ENCODE results near the gene AFF3. TPM values are rescaled to one million over a fixed set of nuclear protein-coding genes. Genes with fewer than 3 reads are reported as not detected.

Gene AFF3
- polyA plus RNA-seq, 1 donor (not counting 4 experiments of a cell fraction or from before 2014, with no cell fraction given): not detected

- FAIRE-seq: no peak
- dilution Hi-C loops (cut with MboI; ENCODE audit: extremely low pct_ligation_motif_present, low sequenced_read_pairs): no loop called here
Observed at GRCh38 chr2:99598441-99598840, 543.9 kb downstream of the AFF3 start.

GRCh38 chr2:99597616-99598015, 544.8 kb downstream of the AFF3 start:
- H3K9me3 ChIP-seq (ENCODE audit: control insufficient read depth, low read depth, low read length): no peaks in the 10 kb centered on the region
- no peaks in the 10 kb centered on the region for H3K36me3 ChIP-seq (ENCODE audit: control insufficient read depth in 2 of 2, extremely low read depth in 1 of 2, insufficient read depth in 2 of 2, low read length in 2 of 2)
- no peaks in the 10 kb centered on the region for H3K4me1 ChIP-seq (ENCODE audit: control insufficient read depth, extremely low read depth, insufficient read depth, low read length)
- DNase-seq (ENCODE audit: low read depth, low spot score): no peak
- TF ChIP-seq EZH2 (IDR thresholded peaks at IDR 0.05; ENCODE audit: low read length) (no peak), CTCF (optimal IDR thresholded peaks at IDR 0.05 in 1 of 3, IDR thresholded peaks at IDR 0.05 in 1 of 3, conservative IDR thresholded peaks at IDR 0.05 in 1 of 3; ENCODE audit: extremely low read depth in 1 of 3, insufficient read depth in 2 of 3, low read length in 3 of 3) (no peak)
- peaks cover 29% of the 10 kb centered on the region for H3K27me3 ChIP-seq (ENCODE audit: control insufficient read depth, extremely low read depth, insufficient read depth, low read length)
- no peak overlapping the region for H3K27ac ChIP-seq (ENCODE audit: control insufficient read depth, insufficient read depth, low read length)
- no peak overlapping the region for H2AFZ ChIP-seq (ENCODE audit: control insufficient read depth, low read length)
- H3K79me2 ChIP-seq (ENCODE audit: control insufficient read depth, insufficient read depth, low read length): no peaks in the 10 kb centered on the region
- H3K4me3 ChIP-seq (ENCODE audit: control insufficient read depth in 2 of 3, extremely low read depth in 1 of 3, insufficient read depth in 2 of 3, low read depth in 1 of 3, low read length in 3 of 3): no peak overlapping the region
- H3K4me2 ChIP-seq (ENCODE audit: control insufficient read depth, extremely low read depth, insufficient read depth, low read depth, low read length): no peak overlapping the region
- dilution Hi-C loops (cut with MboI; ENCODE audit: extremely low pct_ligation_motif_present, low sequenced_read_pairs): no loop called here
- H3K9me1 ChIP-seq (ENCODE audit: control insufficient read depth, extremely low read depth, insufficient read depth, low read length): no peaks in the 10 kb centered on the region
- no peak overlapping the region for H3K9ac ChIP-seq (ENCODE audit: control insufficient read depth, extremely low read depth, insufficient read depth, low read length)
- no peaks in the 10 kb centered on the region for H4K20me1 ChIP-seq (ENCODE audit: control insufficient read depth, extremely low read depth, insufficient read depth, low read length)
- no peak for FAIRE-seq

More at GRCh38 chr2:99598441-99598840, 543.9 kb downstream of the AFF3 start:
- DNase-seq (ENCODE audit: low read depth, low spot score): no peak
- no peaks in the 10 kb centered on the region for H3K9me3 ChIP-seq (ENCODE audit: control insufficient read depth, low read depth, low read length)
- no peaks in the 10 kb centered on the region for H3K36me3 ChIP-seq (ENCODE audit: control insufficient read depth in 2 of 2, extremely low read depth in 1 of 2, insufficient read depth in 2 of 2, low read length in 2 of 2)
- no peaks in the 10 kb centered on the region for H4K20me1 ChIP-seq (ENCODE audit: control insufficient read depth, extremely low read depth, insufficient read depth, low read length)
- H3K27ac ChIP-seq (ENCODE audit: control insufficient read depth, insufficient read depth, low read length): no peak overlapping the region
- no peak overlapping the region for H2AFZ ChIP-seq (ENCODE audit: control insufficient read depth, low read length)
- H3K4me1 ChIP-seq (ENCODE audit: control insufficient read depth, extremely low read depth, insufficient read depth, low read length): no peaks in the 10 kb centered on the region
- H3K9me1 ChIP-seq (ENCODE audit: control insufficient read depth, extremely low read depth, insufficient read depth, low read length): no peaks in the 10 kb centered on the region
- no peak overlapping the region for H3K4me3 ChIP-seq (ENCODE audit: control insufficient read depth in 2 of 3, extremely low read depth in 1 of 3, insufficient read depth in 2 of 3, low read depth in 1 of 3, low read length in 3 of 3)
- no peak for TF ChIP-seq EZH2 (IDR thresholded peaks at IDR 0.05; ENCODE audit: low read length)
- no peak overlapping the region for H3K9ac ChIP-seq (ENCODE audit: control insufficient read depth, extremely low read depth, insufficient read depth, low read length)
- peaks cover 31% of the 10 kb centered on the region for H3K27me3 ChIP-seq (ENCODE audit: control insufficient read depth, extremely low read depth, insufficient read depth, low read length)
- no peak overlapping the region for H3K4me2 ChIP-seq (ENCODE audit: control insufficient read depth, extremely low read depth, insufficient read depth, low read depth, low read length)
- H3K79me2 ChIP-seq (ENCODE audit: control insufficient read depth, insufficient read depth, low read length): no peaks in the 10 kb centered on the region

- TF ChIP-seq CTCF (optimal IDR thresholded peaks at IDR 0.05 in 1 of 3, IDR thresholded peaks at IDR 0.05 in 1 of 3, conservative IDR thresholded peaks at IDR 0.05 in 1 of 3; ENCODE audit: extremely low read depth in 1 of 3, insufficient read depth in 2 of 3, low read length in 3 of 3) (no peak), EZH2 (IDR thresholded peaks at IDR 0.05; ENCODE audit: low read length) (no peak)
- Histone ChIP-seq H3K9ac (ENCODE audit: control insufficient read depth, extremely low read depth, insufficient read depth, low read length) (no peak overlapping the region), H3K4me3 (ENCODE audit: control insufficient read depth in 2 of 3, extremely low read depth in 1 of 3, insufficient read depth in 2 of 3, low read depth in 1 of 3, low read length in 3 of 3) (no peak overlapping the region), H3K36me3 (ENCODE audit: control insufficient read depth in 2 of 2, extremely low read depth in 1 of 2, insufficient read depth in 2 of 2, low read length in 2 of 2) (no peaks in the 10 kb centered on the region), H3K9me3 (ENCODE audit: control insufficient read depth, low read depth, low read length) (no peaks in the 10 kb centered on the region), H3K79me2 (ENCODE audit: control insufficient read depth, insufficient read depth, low read length) (no peaks in the 10 kb centered on the region), H3K27me3 (ENCODE audit: control insufficient read depth, extremely low read depth, insufficient read depth, low read length) (peaks cover 12% of the 10 kb centered on the region), H3K4me1 (ENCODE audit: control insufficient read depth, extremely low read depth, insufficient read depth, low read length) (no peaks in the 10 kb centered on the region), H3K27ac (ENCODE audit: control insufficient read depth, insufficient read depth, low read length) (no peak overlapping the region), H4K20me1 (ENCODE audit: control insufficient read depth, extremely low read depth, insufficient read depth, low read length) (no peaks in the 10 kb centered on the region), H2AFZ (ENCODE audit: control insufficient read depth, low read length) (no peak overlapping the region), H3K4me2 (ENCODE audit: control insufficient read depth, extremely low read depth, insufficient read depth, low read depth, low read length) (no peak overlapping the region), H3K9me1 (ENCODE audit: control insufficient read depth, extremely low read depth, insufficient read depth, low read length) (no peaks in the 10 kb centered on the region)
- dilution Hi-C loops (cut with MboI; ENCODE audit: extremely low pct_ligation_motif_present, low sequenced_read_pairs): no loop called here
- no peak for FAIRE-seq
- DNase-seq (ENCODE audit: low read depth, low spot score): no peak
Observed at GRCh38 chr2:99595373-99595772, 547.0 kb downstream of the AFF3 start.

Measured in keratinocyte (primary cell).